Ishikawa (cell line): ENCODE data around the gene IER5L.

Experiments used
- CREB1 ChIP-seq: IDR thresholded peaks from 2 replicates; pipeline ENCODE4 v1.6.1; 2012; ENCODE audit warnings: low read depth
- EGR1 ChIP-seq: IDR thresholded peaks from 2 replicates; pipeline ENCODE4 v1.6.1; 2012
- EP300 ChIP-seq: IDR thresholded peaks from 2 replicates; pipeline ENCODE4 v1.6.1; 2012; ENCODE audit warnings: borderline replicate concordance
- FOXM1 ChIP-seq: IDR thresholded peaks from 2 replicates; pipeline ENCODE4 v1.6.1; 2012; ENCODE audit warnings: low read depth, borderline replicate concordance
- MAX ChIP-seq: IDR thresholded peaks from 2 replicates; pipeline ENCODE4 v1.6.1; 2012
- RAD21 ChIP-seq: IDR thresholded peaks from 2 replicates; pipeline ENCODE4 v1.6.1; 2012; ENCODE audit warnings: low read depth
- TAF1 ChIP-seq: IDR thresholded peaks from 2 replicates; pipeline ENCODE4 v1.6.1; 2012; ENCODE audit warnings: low read depth, mild to moderate bottlenecking
- TCF12 ChIP-seq: IDR thresholded peaks from 2 replicates; pipeline ENCODE4 v1.6.1; 2012; ENCODE audit warnings: low read depth
- TEAD4 ChIP-seq: IDR thresholded peaks from 2 replicates; pipeline ENCODE4 v1.6.1; 2012
- YY1 ChIP-seq: IDR thresholded peaks from 2 replicates; pipeline ENCODE4 v1.6.1; 2012; ENCODE audit warnings: low read depth
- ZBTB7A ChIP-seq: IDR thresholded peaks from 2 replicates; pipeline ENCODE4 v1.6.1; 2012; ENCODE audit warnings: low read depth
- TF ChIP-seq, protein P1 (sequence below): IDR thresholded peaks from 2 replicates; pipeline ENCODE4 v1.6.1; 2012

- TF ChIP-seq EP300, result no peak
- no peak for TF ChIP-seq RAD21
- no peak for TF ChIP-seq TAF1
- TF ChIP-seq, protein P1, sequence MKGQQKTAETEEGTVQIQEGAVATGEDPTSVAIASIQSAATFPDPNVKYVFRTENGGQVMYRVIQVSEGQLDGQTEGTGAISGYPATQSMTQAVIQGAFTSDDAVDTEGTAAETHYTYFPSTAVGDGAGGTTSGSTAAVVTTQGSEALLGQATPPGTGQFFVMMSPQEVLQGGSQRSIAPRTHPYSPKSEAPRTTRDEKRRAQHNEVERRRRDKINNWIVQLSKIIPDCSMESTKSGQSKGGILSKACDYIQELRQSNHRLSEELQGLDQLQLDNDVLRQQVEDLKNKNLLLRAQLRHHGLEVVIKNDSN, result no peak
- no peak for TF ChIP-seq YY1
- no peak for TF ChIP-seq FOXM1
- no peak for TF ChIP-seq TCF12
- TF ChIP-seq TEAD4, result no peak
- no peak for TF ChIP-seq MAX
- no peak for TF ChIP-seq EGR1
- TF ChIP-seq ZBTB7A, result no peak
- no peak for TF ChIP-seq CREB1
These were observed 36.7 kb downstream of the IER5L start for GRCh38 chr9:129141066-129142041.
